ENCODE measurements around the gene NEK9.
"Not testable (repeated sequence)": the region's sequence is repeated elsewhere in the genome, so short reads cannot be mapped to it uniquely, and the experiment has no call there.

NEK9 gene

DNA sequence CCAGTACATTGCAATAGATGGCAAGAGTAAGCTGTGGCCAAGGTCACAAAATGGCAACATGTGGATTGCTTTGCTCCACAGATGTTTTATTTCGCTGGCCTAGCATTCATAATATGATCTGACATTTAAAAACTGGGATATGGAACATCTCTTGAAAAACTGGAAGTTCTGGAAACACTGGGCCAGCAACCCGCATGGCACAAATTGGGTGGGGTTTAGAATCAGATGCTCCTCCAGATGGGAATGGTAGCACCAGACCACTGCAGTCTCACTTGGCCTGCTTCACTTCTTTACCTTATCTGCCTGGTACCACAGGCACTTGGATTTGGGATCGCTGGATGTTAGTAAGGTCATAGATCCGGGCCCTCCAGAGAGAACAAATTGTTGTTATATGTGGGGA is 47.3 kb downstream of the NEK9 start:
- Mint-ChIP-seq H3K4me1 (ENCODE audit: low read depth) (peaks cover 9% of the 10 kb centered on the region), H3K4me3 (no peak overlapping the region), H3K9me3 (no peaks in the 10 kb centered on the region), H3K27me3 (no peaks in the 10 kb centered on the region), H3K27ac (no peak overlapping the region), H3K36me3 (ENCODE audit: low read depth) (peaks cover 39% of the 10 kb centered on the region)
- DNase-seq: no peak

DNA sequence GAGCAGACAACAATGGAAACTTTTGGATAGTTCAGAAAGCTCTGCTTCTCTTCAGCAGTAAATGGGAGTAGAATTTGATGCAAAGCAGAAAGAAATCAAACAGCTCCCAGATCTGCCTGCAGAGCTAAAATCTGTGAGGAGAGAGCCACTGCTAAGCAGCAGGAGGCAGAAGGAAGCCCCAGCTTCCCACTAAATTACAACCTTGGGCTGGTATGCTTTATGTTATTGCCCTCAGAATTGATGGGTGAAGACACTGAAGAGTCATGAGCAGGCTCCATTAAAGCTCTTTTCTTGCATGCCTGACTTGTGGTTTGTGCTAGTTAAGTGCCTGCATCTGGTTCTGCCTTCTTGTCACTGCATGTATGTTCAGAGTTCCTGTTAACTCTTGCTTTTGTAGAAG is 49.1 kb downstream of the NEK9 start:
- peaks cover under 1% of the 10 kb centered on the region for H3K4me1 Mint-ChIP-seq (ENCODE audit: low read depth)

DNA sequence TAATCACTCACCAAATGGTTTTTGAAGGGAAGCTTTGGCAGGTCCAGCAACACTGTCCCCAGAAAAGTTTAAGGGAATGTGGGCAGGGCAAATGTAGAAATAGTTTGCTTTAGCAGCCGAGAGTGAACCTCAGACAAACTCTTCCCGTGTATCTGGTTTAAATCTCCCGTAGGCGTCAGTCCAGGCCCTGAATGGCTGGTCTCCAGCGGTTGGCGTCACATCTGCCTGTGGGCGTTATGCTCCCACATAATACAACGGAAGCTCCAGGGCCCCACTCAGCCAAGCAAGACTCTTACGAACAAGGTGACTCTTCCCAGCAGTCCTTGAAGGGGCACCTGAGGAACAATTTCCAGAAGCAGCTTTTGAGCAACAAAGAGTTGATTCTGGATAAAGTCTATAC is 56.5 kb downstream of the NEK9 start:
- Mint-ChIP-seq H3K9me3 (no peaks in the 10 kb centered on the region), H3K27ac (no peak overlapping the region), H3K36me3 (ENCODE audit: low read depth) (no peaks in the 10 kb centered on the region), H3K27me3 (no peaks in the 10 kb centered on the region), H3K4me1 (ENCODE audit: low read depth) (peaks cover 4% of the 10 kb centered on the region), H3K4me3 (no peak overlapping the region)
- no peak for DNase-seq

More for the DNA sequence above, 49.1 kb downstream of the NEK9 start:
- H3K9me3 Mint-ChIP-seq: no peaks in the 10 kb centered on the region
- H3K27me3 Mint-ChIP-seq: no peaks in the 10 kb centered on the region
- no peak overlapping the region for H3K4me3 Mint-ChIP-seq
- peaks cover 21% of the 10 kb centered on the region for H3K36me3 Mint-ChIP-seq (ENCODE audit: low read depth)
- H3K27ac Mint-ChIP-seq: no peak overlapping the region
- DNase-seq: no peak

DNA sequence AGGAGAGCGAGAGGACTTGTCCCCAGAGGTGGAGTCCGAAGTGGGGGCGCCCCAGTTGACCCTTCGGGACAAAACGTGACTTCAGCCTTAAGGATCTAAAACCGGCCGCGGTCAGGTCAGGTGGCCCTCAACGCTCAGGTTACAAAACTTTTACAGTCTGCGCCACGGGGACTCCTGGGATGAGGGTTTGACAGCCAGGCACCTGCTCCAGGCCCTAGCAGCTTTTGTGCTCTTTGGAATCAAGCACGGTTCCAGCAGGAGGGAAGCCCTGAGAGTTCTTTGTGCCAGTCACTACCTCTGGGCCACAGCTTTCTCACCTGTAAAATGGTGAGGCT is 57.1 kb downstream of the NEK9 start:
- H3K27ac Mint-ChIP-seq: peak overlapping the region; percentile 74

DNA sequence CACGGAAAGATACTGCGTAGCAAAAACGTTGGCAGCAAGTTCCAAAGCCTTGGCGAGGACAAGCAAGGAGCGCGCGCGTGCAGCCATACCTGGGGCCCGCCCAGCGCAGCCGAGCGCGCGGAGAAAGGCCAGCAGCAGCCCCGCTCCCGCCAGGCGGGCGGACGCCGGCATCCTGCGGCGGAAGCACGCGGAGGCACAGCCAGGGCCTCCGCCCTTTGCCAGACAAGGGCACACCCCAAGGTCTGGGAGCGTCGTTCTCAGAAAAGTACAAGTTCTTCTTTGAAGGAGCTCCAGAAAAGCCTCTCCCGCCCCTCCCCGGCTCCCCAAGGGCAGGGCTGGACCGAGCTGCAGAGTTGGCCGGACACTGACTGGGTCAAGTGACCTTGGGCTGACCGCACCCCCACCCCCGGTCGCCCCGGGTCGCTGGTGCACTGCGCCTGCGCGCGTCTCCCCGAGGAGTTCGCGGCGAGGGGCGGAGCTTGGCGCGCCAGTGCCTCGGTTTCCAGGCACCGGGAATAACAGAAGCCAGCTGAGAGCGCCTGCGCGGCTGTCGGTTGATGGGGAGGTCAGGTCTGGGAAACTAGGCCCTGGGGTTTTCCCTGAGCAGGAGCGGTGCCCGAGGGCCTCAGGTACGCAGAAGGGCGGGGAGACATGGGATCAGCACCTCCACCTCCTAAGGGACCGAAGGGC is 57.6 kb downstream of the NEK9 start, which contains the start of gene ZC2HC1C:
Gene ZC2HC1C (plus strand): TSS at position 521 of the 690 bp plus-strand sequence. CDS start 933 bp downstream, outside the sequence.
- no peaks in the 10 kb centered on the region for H3K36me3 Mint-ChIP-seq (ENCODE audit: low read depth)
- no peak within 1 kb of the TSS for H3K4me3 Mint-ChIP-seq
- H3K4me1 Mint-ChIP-seq (ENCODE audit: low read depth): peaks cover 8% of the 10 kb centered on the region
- DNase-seq: peak; percentile 86
- H3K27ac Mint-ChIP-seq: peak within 1 kb of the TSS; percentile 74
- H3K9me3 Mint-ChIP-seq: no peaks in the 10 kb centered on the region
- no peaks in the 10 kb centered on the region for H3K27me3 Mint-ChIP-seq

More for the DNA sequence above, 57.1 kb downstream of the NEK9 start:
- no peaks in the 10 kb centered on the region for H3K36me3 Mint-ChIP-seq (ENCODE audit: low read depth)
- no peak for DNase-seq
- no peak overlapping the region for H3K4me3 Mint-ChIP-seq
- H3K9me3 Mint-ChIP-seq: no peaks in the 10 kb centered on the region
- H3K4me1 Mint-ChIP-seq (ENCODE audit: low read depth): peaks cover 4% of the 10 kb centered on the region
- H3K27me3 Mint-ChIP-seq: no peaks in the 10 kb centered on the region

DNA sequence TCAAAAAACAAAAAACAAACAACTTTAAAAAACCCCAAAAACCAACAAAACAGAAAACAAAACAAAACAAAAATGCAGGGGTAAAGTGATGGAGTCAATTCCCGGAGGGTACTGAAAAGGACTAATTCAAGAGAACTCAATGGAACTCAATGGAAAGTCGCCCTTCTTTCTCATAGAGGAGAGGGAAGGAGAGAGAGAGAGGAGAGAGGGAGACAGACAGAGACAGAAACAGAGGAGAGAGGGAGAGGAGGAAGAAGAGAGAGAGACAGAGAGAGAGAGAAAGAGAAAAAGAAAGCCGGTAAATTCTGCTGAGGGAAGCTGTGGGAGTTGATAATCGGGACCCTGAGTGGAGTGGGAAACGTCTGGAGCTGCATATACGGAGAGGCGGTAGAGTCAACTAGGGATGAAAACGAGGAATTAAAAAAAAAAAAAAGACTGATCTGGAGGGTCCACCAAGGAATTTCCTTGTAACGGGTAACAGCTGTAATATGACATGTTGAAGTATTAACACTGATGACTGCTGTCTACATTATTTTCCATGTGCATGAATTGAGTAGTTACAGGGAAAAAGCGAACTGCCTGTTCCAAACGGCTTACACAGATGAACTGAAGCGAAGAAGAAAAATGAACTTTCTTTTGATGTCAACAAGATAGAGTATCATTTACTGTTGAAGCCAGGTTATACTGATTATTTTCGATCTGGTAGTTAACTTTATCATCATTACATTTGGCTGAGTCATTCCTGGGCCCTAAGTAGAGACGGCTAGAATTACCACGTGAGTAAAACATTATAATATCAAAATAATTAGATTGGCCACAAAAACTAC is 58.3 kb downstream of the NEK9 start:
- Mint-ChIP-seq H3K4me1 (ENCODE audit: low read depth) (peaks cover 12% of the 10 kb centered on the region), H3K27me3 (no peaks in the 10 kb centered on the region), H3K4me3 (no peak overlapping the region), H3K27ac (no peak overlapping the region), H3K9me3 (no peaks in the 10 kb centered on the region), H3K36me3 (ENCODE audit: low read depth) (peaks cover 6% of the 10 kb centered on the region)
- DNase-seq: no peak

DNA sequence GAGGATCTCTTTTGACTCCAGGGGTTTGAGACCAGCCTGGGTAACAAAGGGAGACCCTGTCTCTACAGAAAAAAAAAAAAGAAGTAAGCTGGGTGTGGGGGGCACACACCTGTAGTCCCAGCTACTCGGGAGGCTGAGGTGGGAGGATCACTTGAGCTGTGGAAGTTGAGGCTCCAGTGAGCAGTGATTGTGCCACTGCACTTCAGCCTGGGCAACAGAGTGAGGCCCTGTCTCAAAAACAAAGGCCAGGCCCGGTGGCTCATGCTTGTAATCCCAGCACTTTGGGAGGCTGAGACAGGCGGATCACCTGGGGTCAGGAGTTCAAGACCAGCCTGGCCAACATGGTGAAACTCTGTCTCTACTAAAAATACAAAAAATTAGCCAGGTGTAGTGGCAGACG is 59.1 kb downstream of the NEK9 start:
- H3K4me3 Mint-ChIP-seq, H3K9me3 Mint-ChIP-seq, DNase-seq, H3K27me3 Mint-ChIP-seq, H3K27ac Mint-ChIP-seq: not testable (repeated sequence)
- peaks cover 13% of the 10 kb centered on the region for H3K36me3 Mint-ChIP-seq (ENCODE audit: low read depth)
- H3K4me1 Mint-ChIP-seq (ENCODE audit: low read depth): peaks cover 18% of the 10 kb centered on the region

DNA sequence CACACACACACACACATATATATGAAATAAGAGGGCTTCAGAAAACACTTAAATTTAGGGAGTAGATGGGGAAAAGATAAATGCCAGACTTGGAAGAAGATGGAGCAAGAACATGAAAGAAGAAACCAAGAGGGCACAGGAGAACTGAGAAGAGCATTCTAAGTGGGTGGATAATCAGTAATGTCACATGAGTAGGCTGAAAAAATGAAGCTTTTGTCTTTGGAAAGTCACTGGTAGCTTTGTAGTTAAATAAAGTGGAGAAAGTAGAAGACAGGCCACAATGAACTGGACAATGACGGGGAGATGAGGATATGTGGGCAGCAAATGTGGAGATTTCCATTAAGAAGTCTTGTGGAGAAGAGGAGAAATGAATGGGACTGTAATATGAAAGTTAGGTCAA is 59.6 kb downstream of the NEK9 start:
- Mint-ChIP-seq H3K9me3 (no peaks in the 10 kb centered on the region), H3K4me3 (no peak overlapping the region), H3K27ac (no peak overlapping the region), H3K36me3 (ENCODE audit: low read depth) (peaks cover 16% of the 10 kb centered on the region), H3K27me3 (no peaks in the 10 kb centered on the region), H3K4me1 (ENCODE audit: low read depth) (peaks cover 22% of the 10 kb centered on the region)
- DNase-seq: no peak

DNA sequence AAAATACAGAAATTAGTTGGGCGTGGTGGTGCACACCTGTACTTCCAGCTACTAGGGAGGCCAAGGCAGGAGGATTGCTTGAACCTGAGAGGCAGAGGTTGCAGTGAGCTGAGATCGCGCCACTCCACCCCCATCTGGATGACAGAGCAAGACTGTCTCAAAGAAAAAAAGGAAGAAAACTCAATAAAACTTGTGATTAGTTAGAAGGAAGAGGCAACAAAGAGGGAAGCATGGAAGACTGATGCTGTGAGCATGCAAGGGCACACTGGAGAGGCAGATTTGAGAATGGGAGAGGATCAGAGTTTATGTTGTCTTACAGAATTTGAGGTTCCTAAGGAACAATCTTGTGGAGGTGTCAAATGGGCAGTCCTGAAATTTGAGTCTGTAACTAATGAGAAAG is 60.2 kb downstream of the NEK9 start:
- no peak overlapping the region for H3K4me3 Mint-ChIP-seq
- H3K4me1 Mint-ChIP-seq (ENCODE audit: low read depth): peaks cover 23% of the 10 kb centered on the region
- peaks cover 17% of the 10 kb centered on the region for H3K36me3 Mint-ChIP-seq (ENCODE audit: low read depth)
- H3K27ac Mint-ChIP-seq: no peak overlapping the region
- DNase-seq: no peak
- H3K9me3 Mint-ChIP-seq: no peaks in the 10 kb centered on the region
- H3K27me3 Mint-ChIP-seq: no peaks in the 10 kb centered on the region

DNA sequence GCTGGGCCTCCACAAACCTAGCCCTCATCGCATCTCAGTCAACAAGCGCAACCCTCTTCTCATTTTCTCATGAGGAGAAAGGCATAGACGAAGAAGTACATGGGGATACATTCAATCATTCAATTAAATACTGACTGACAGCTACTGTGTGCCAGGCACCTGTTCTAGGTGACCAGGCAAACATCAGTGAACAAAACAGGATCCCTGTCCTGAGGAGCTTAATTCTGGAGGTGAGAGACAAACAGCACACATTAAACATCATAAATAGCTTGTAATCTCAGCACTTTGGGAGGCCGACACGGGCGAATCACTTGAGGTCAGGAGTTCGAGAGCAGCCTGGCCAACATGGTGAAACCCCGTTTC is 62.7 kb downstream of the NEK9 start:
- no peak for DNase-seq
- H3K9me3 Mint-ChIP-seq: no peaks in the 10 kb centered on the region
- H3K27ac Mint-ChIP-seq: peak overlapping the region; percentile 98
- no peaks in the 10 kb centered on the region for H3K27me3 Mint-ChIP-seq
- peaks cover 43% of the 10 kb centered on the region for H3K36me3 Mint-ChIP-seq (ENCODE audit: low read depth)
- peak overlapping the region; percentile 100 for H3K4me3 Mint-ChIP-seq
- peaks cover 37% of the 10 kb centered on the region for H3K4me1 Mint-ChIP-seq (ENCODE audit: low read depth)

DNA sequence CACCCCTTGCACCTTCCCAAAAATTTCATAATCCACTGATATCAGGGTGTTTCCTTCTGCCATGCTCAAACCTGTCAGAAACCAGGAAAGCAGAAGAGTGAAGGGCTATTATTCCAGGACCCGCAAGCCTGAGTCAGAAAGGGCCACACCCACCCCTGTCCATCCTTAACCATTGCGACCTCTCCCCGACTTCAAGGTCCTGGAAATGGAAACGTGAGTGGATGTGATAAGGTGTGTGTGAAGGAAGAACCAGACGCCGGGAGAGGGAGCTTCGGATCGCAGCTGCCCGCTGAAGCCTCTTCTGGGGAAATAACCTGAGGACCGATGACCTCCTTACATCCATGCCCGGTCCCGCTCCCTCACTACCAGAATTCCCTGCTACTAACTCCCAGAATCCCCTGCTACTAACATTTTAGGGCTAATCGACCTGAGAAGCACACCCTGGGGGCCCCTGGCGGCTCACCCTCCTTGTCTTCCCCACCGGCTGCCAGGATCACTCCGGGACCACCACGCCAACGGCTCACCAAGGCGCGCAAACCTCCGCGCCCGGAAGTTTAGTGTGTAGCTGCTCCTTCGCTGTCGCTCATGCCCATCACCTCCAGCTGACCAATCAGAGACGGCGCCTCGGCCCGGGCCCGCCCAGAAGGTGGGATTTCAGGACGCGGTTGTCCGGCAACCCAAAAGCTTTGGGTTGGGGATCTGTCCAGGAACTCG is 63.2 kb downstream of the NEK9 start, which contains the start of gene ACYP1:
Gene ACYP1 (minus strand): TSS at position 534 of the 714 bp plus-strand sequence. CDS start 471 bp downstream, at position 63.
- peaks cover 37% of the 10 kb centered on the region for H3K4me1 Mint-ChIP-seq (ENCODE audit: low read depth)

DNA sequence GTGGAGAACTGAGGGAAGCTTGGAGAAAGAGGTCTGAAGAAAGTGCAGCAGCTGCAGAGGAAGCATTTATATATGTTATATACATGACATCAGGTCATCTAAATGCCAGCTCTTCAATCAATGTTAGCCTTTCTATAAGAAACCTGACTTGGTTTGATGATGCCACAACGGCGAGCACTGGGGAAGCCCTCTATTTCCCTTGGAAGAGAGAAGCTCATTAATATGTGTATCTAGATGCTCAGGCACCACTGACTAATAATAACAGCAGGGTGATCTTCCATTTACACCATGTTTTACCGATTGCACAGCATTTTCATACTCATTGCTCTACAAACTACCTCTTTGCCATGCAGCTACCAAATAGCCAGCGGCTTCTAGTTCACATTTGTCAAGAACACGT is 63.8 kb downstream of the NEK9 start:
- peaks cover 51% of the 10 kb centered on the region for H3K36me3 Mint-ChIP-seq (ENCODE audit: low read depth)
- H3K27ac Mint-ChIP-seq: peak overlapping the region; percentile 98
- H3K4me1 Mint-ChIP-seq (ENCODE audit: low read depth): peaks cover 37% of the 10 kb centered on the region
- DNase-seq: no peak
- H3K9me3 Mint-ChIP-seq: no peaks in the 10 kb centered on the region
- H3K27me3 Mint-ChIP-seq: no peaks in the 10 kb centered on the region
- H3K4me3 Mint-ChIP-seq: peak overlapping the region; percentile 100

More for the DNA sequence above, 63.2 kb downstream of the NEK9 start, which contains the start of gene ACYP1:
- Mint-ChIP-seq H3K27me3 (no peaks in the 10 kb centered on the region), H3K4me3 (peak within 1 kb of the TSS; percentile 100), H3K36me3 (ENCODE audit: low read depth) (peaks cover 47% of the 10 kb centered on the region), H3K9me3 (no peaks in the 10 kb centered on the region), H3K27ac (peak within 1 kb of the TSS; percentile 98)
- DNase-seq: peak; percentile 96

DNA sequence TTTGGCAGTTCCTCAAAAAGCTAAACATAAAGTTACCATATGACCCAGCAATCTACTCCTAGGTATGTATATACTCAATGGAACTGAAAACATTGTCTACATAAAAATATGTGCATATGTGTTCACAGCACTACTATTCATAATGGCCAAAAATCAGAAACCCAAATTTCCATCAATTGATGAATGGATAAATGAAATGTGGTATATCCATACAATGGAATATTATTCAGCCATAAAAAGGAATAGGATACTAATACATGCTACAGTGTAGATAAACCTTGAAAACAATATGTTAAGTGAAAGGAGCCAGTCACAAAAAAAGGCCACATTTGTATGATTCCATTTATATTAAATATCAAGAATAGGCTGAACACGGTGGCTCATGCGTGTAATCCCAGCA is 66.4 kb downstream of the NEK9 start:
- Mint-ChIP-seq H3K4me3 (no peak overlapping the region), H3K4me1 (ENCODE audit: low read depth) (peaks cover 43% of the 10 kb centered on the region), H3K9me3 (no peaks in the 10 kb centered on the region), H3K27ac (no peak overlapping the region), H3K27me3 (no peaks in the 10 kb centered on the region), H3K36me3 (ENCODE audit: low read depth) (peaks cover 69% of the 10 kb centered on the region)
- DNase-seq: no peak

DNA sequence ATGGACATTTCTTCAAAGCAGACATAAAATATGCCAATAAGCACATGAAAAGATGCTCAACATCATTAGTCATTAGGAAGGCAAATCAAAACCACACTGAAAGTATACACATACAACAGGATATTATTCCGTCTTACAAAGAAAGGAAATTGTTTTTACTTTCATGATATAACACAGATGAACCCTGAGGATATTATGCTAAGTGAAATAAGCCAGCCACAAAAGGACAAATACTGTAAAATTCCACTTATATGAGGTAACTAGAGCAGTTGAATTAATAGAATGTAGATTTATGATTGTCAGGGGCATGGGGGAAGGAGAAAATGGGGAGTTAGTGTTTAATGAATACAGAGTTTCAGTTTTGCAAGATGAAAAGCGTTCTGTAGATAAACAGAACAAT is 67.2 kb downstream of the NEK9 start:
- Mint-ChIP-seq H3K4me1 (ENCODE audit: low read depth) (peaks cover 43% of the 10 kb centered on the region), H3K4me3 (no peak overlapping the region), H3K36me3 (ENCODE audit: low read depth) (peaks cover 73% of the 10 kb centered on the region), H3K9me3 (no peaks in the 10 kb centered on the region), H3K27me3 (no peaks in the 10 kb centered on the region), H3K27ac (no peak overlapping the region)
- no peak for DNase-seq
